ENCODE data around the gene TET3. TPM values are rescaled to one million over a fixed set of nuclear protein-coding genes. Genes with fewer than 3 reads are reported as not detected.

Gene TET3
- total and polyA plus RNA-seq, 2 experiments from 2014 or later = 3.6 to 19.9 TPM

DNA sequence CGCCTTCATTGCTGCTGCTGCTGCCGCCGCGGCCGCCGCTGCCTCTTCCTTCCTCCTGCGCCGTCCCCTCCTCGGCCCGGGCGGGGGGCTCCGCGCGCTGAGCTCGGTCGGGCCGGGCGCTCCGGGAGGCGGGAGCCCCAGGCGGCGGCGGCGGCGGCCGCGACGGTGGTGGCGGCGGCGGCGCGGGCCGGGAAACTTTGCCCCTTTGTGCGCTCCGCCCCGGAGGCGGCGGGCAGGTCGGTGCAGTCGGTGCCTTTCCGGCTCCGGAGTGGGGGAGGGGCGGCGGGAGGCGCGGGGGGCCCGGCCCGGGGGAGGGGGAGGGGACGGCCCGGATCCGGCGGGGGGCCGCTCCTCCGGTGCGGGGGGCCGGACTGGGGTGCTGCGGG lies 205 bp downstream of the TET3 start:
- H3K4me1 Mint-ChIP-seq = peaks cover 68% of the 10 kb centered on the region
- no peak for TF ChIP-seq ZNF114 (CRISPR knock-in tag; IDR thresholded peaks at IDR 0.05)
- no peak for TF ChIP-seq STAT1 (IDR thresholded peaks at IDR 0.05; ENCODE audit: unreplicated experiment)
- TF ChIP-seq CREB1 (CRISPR knock-in tag; IDR thresholded peaks at IDR 0.05; ENCODE audit: low read depth) = no peak
- no peak for TF ChIP-seq NANOG (IDR thresholded peaks at IDR 0.05; ENCODE audit: borderline replicate concordance)
- TF ChIP-seq, protein P1, sequence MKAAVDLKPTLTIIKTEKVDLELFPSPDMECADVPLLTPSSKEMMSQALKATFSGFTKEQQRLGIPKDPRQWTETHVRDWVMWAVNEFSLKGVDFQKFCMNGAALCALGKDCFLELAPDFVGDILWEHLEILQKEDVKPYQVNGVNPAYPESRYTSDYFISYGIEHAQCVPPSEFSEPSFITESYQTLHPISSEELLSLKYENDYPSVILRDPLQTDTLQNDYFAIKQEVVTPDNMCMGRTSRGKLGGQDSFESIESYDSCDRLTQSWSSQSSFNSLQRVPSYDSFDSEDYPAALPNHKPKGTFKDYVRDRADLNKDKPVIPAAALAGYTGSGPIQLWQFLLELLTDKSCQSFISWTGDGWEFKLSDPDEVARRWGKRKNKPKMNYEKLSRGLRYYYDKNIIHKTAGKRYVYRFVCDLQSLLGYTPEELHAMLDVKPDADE (IDR thresholded peaks at IDR 0.05) = no peak
- TF ChIP-seq ZNF331 (CRISPR knock-in tag; IDR thresholded peaks at IDR 0.05; ENCODE audit: low read depth) = no peak
- TF ChIP-seq POLR2AphosphoS5 (IDR thresholded peaks at IDR 0.05; ENCODE audit: low read depth) = no peak
- TF ChIP-seq EZH2phosphoT487 (IDR thresholded peaks at IDR 0.05; ENCODE audit: unreplicated experiment) = no peak
- TF ChIP-seq EZH2 (IDR thresholded peaks at IDR 0.05; ENCODE audit: low read depth, unreplicated experiment) = no peak
- TF ChIP-seq, protein P2, sequence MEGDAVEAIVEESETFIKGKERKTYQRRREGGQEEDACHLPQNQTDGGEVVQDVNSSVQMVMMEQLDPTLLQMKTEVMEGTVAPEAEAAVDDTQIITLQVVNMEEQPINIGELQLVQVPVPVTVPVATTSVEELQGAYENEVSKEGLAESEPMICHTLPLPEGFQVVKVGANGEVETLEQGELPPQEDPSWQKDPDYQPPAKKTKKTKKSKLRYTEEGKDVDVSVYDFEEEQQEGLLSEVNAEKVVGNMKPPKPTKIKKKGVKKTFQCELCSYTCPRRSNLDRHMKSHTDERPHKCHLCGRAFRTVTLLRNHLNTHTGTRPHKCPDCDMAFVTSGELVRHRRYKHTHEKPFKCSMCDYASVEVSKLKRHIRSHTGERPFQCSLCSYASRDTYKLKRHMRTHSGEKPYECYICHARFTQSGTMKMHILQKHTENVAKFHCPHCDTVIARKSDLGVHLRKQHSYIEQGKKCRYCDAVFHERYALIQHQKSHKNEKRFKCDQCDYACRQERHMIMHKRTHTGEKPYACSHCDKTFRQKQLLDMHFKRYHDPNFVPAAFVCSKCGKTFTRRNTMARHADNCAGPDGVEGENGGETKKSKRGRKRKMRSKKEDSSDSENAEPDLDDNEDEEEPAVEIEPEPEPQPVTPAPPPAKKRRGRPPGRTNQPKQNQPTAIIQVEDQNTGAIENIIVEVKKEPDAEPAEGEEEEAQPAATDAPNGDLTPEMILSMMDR (conservative IDR thresholded peaks at IDR 0.05; ENCODE audit: low read depth in 2 of 2) = no peak
- no peak for TF ChIP-seq JUNB (IDR thresholded peaks at IDR 0.05; ENCODE audit: unreplicated experiment)
- TF ChIP-seq, protein P3, sequence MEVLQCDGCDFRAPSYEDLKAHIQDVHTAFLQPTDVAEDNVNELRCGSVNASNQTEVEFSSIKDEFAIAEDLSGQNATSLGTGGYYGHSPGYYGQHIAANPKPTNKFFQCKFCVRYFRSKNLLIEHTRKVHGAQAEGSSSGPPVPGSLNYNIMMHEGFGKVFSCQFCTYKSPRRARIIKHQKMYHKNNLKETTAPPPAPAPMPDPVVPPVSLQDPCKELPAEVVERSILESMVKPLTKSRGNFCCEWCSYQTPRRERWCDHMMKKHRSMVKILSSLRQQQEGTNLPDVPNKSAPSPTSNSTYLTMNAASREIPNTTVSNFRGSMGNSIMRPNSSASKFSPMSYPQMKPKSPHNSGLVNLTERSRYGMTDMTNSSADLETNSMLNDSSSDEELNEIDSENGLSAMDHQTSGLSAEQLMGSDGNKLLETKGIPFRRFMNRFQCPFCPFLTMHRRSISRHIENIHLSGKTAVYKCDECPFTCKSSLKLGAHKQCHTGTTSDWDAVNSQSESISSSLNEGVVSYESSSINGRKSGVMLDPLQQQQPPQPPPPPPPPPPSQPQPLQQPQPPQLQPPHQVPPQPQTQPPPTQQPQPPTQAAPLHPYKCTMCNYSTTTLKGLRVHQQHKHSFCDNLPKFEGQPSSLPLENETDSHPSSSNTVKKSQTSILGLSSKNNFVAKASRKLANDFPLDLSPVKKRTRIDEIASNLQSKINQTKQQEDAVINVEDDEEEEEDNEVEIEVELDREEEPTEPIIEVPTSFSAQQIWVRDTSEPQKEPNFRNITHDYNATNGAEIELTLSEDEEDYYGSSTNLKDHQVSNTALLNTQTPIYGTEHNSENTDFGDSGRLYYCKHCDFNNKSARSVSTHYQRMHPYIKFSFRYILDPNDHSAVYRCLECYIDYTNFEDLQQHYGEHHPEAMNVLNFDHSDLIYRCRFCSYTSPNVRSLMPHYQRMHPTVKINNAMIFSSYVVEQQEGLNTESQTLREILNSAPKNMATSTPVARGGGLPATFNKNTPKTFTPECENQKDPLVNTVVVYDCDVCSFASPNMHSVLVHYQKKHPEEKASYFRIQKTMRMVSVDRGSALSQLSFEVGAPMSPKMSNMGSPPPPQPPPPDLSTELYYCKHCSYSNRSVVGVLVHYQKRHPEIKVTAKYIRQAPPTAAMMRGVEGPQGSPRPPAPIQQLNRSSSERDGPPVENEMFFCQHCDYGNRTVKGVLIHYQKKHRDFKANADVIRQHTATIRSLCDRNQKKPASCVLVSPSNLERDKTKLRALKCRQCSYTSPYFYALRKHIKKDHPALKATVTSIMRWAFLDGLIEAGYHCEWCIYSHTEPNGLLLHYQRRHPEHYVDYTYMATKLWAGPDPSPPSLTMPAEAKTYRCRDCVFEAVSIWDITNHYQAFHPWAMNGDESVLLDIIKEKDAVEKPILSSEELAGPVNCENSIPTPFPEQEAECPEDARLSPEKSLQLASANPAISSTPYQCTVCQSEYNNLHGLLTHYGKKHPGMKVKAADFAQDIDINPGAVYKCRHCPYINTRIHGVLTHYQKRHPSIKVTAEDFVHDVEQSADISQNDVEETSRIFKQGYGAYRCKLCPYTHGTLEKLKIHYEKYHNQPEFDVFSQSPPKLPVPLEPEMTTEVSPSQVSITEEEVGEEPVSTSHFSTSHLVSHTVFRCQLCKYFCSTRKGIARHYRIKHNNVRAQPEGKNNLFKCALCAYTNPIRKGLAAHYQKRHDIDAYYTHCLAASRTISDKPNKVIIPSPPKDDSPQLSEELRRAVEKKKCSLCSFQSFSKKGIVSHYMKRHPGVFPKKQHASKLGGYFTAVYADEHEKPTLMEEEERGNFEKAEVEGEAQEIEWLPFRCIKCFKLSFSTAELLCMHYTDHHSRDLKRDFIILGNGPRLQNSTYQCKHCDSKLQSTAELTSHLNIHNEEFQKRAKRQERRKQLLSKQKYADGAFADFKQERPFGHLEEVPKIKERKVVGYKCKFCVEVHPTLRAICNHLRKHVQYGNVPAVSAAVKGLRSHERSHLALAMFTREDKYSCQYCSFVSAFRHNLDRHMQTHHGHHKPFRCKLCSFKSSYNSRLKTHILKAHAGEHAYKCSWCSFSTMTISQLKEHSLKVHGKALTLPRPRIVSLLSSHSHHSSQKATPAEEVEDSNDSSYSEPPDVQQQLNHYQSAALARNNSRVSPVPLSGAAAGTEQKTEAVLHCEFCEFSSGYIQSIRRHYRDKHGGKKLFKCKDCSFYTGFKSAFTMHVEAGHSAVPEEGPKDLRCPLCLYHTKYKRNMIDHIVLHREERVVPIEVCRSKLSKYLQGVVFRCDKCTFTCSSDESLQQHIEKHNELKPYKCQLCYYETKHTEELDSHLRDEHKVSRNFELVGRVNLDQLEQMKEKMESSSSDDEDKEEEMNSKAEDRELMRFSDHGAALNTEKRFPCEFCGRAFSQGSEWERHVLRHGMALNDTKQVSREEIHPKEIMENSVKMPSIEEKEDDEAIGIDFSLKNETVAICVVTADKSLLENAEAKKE (CRISPR knock-in tag; IDR thresholded peaks at IDR 0.05) = no peak
- TF ChIP-seq, protein P4, sequence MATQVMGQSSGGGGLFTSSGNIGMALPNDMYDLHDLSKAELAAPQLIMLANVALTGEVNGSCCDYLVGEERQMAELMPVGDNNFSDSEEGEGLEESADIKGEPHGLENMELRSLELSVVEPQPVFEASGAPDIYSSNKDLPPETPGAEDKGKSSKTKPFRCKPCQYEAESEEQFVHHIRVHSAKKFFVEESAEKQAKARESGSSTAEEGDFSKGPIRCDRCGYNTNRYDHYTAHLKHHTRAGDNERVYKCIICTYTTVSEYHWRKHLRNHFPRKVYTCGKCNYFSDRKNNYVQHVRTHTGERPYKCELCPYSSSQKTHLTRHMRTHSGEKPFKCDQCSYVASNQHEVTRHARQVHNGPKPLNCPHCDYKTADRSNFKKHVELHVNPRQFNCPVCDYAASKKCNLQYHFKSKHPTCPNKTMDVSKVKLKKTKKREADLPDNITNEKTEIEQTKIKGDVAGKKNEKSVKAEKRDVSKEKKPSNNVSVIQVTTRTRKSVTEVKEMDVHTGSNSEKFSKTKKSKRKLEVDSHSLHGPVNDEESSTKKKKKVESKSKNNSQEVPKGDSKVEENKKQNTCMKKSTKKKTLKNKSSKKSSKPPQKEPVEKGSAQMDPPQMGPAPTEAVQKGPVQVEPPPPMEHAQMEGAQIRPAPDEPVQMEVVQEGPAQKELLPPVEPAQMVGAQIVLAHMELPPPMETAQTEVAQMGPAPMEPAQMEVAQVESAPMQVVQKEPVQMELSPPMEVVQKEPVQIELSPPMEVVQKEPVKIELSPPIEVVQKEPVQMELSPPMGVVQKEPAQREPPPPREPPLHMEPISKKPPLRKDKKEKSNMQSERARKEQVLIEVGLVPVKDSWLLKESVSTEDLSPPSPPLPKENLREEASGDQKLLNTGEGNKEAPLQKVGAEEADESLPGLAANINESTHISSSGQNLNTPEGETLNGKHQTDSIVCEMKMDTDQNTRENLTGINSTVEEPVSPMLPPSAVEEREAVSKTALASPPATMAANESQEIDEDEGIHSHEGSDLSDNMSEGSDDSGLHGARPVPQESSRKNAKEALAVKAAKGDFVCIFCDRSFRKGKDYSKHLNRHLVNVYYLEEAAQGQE (IDR thresholded peaks at IDR 0.05; ENCODE audit: unreplicated experiment) = no peak
- H3K4me2 ChIP-seq = no peak overlapping the region
- H3K27ac Mint-ChIP-seq = no peak overlapping the region
- DNase-seq (ENCODE audit: low spot score) (peak; percentile 50), ATAC-seq (no peak)
- H3K36me3 Mint-ChIP-seq (ENCODE audit: low read depth) = peaks cover 27% of the 10 kb centered on the region
- H3K27me3 ChIP-seq (ENCODE audit: insufficient read depth) = peaks cover 50% of the 10 kb centered on the region
- H2AFZ ChIP-seq = no peak overlapping the region
- no peak overlapping the region for H3K4me3 Mint-ChIP-seq
- H4K20me1 ChIP-seq (replicated peaks; ENCODE audit: insufficient read depth) = peaks cover 20% of the 10 kb centered on the region
- peaks cover 41% of the 10 kb centered on the region for H3K79me2 ChIP-seq (replicated peaks; ENCODE audit: insufficient read depth)
- peak overlapping the region; percentile 80; the same call in 1 of the 2 replicates for H3K4me3 ChIP-seq
- H3K9me2 ChIP-seq (ENCODE audit: insufficient read depth) = no peaks in the 10 kb centered on the region
- H3F3A ChIP-seq (replicated peaks; ENCODE audit: low read depth) = peaks cover 28% of the 10 kb centered on the region
- peaks cover 60% of the 10 kb centered on the region for H3K4me1 ChIP-seq (ENCODE audit: insufficient read depth)
- no peak overlapping the region for H3K27ac ChIP-seq (ENCODE audit: low read depth)
- no peaks in the 10 kb centered on the region for H3K9me3 Mint-ChIP-seq
- H3K27me3 Mint-ChIP-seq (ENCODE audit: insufficient read depth, low read depth, poor library complexity) = peaks cover 57% of the 10 kb centered on the region
- H3K36me3 ChIP-seq (ENCODE audit: insufficient read depth) = peaks cover under 1% of the 10 kb centered on the region; the same call in 1 of the 2 replicates
